ENCODE data around the gene KDM4F. TPM values are rescaled to one million over a fixed set of nuclear protein-coding genes. Genes with fewer than 3 reads are reported as not detected.
A peak's percentile ranks its signal among the peaks of the same experiment; 100 is the strongest.
"Not testable (repeated sequence)": the region's sequence is repeated elsewhere in the genome, so short reads cannot be mapped to it uniquely, and the experiment has no call there.

Gene KDM4F
- total and polyA plus RNA-seq, 2 experiments from 2014 or later: not detected

DNA sequence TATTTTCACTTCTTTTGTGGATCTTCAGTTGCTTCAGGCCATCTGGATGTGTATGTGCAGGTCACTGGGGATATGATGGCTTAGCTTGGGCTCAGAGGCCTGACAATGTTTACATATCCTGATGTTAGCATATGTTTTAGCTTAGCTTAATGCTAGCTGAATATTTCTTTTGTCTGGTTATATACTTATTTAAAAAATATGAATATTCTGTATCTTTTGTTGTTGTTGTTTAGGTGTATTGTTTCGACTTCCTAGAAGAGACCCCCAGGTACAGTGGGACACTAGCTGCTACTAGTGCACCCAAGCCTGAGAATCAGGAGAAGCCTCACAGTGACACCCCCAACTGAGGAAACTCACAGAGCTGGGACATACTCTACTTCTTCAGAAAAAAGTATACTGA is 24.3 kb upstream of the KDM4F start, which contains the start of gene KDM4E:
TSS of gene KDM4E (plus strand) at position 301 of the 400 bp plus-strand sequence. CDS start 300 bp downstream, outside the sequence.
- Histone ChIP-seq H3K9me3 (ENCODE audit: low read depth) (no peaks in the 10 kb centered on the region), H3K27ac (no peak within 1 kb of the TSS), H3K4me3 (no peak within 1 kb of the TSS), H3K27me3 (no peaks in the 10 kb centered on the region), H3K36me3 (no peaks in the 10 kb centered on the region), H3K4me1 (ENCODE audit: low read depth) (no peaks in the 10 kb centered on the region)
- TF ChIP-seq, protein P1, sequence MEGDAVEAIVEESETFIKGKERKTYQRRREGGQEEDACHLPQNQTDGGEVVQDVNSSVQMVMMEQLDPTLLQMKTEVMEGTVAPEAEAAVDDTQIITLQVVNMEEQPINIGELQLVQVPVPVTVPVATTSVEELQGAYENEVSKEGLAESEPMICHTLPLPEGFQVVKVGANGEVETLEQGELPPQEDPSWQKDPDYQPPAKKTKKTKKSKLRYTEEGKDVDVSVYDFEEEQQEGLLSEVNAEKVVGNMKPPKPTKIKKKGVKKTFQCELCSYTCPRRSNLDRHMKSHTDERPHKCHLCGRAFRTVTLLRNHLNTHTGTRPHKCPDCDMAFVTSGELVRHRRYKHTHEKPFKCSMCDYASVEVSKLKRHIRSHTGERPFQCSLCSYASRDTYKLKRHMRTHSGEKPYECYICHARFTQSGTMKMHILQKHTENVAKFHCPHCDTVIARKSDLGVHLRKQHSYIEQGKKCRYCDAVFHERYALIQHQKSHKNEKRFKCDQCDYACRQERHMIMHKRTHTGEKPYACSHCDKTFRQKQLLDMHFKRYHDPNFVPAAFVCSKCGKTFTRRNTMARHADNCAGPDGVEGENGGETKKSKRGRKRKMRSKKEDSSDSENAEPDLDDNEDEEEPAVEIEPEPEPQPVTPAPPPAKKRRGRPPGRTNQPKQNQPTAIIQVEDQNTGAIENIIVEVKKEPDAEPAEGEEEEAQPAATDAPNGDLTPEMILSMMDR (IDR thresholded peaks at IDR 0.05; ENCODE audit: low read depth, low read length): no peak
- DNase-seq (ENCODE audit: low read depth in 1 of 2, low spot score in 1 of 2): no peak

DNA sequence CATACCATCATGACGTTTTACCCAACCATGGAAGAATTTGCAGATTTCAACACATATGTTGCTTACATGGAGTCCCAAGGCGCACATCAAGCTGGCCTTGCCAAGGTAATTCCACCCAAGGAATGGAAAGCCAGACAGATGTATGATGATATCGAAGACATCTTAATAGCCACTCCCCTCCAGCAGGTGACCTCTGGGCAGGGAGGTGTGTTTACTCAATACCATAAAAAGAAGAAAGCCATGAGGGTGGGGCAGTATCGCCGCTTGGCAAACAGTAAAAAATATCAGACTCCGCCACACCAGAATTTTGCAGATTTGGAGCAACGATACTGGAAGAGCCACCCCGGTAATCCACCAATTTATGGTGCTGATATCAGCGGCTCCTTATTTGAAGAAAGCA is 23.6 kb upstream of the KDM4F start:
- not testable (repeated sequence) for H3K4me3 ChIP-seq, H3K36me3 ChIP-seq

DNA sequence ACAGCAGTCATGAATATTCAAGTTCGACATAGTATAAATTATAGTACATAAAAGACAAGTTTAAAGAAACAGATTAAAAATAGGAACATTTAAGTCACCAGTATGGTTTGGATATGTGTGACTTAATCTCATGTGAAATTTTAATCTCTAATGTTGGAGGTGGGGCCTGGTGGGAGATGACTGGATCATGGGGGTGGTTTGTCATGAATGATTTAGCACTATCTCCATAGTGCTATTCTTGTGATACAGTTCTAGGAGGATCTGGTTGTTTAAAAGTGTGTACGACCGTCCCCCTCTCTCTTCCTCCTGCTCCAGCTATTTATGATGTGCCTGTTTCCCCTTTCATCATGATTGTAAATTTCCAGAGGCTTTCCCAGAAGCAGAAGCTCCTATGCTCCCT is 20.9 kb upstream of the KDM4F start:
- no peaks in the 10 kb centered on the region for H3K4me1 ChIP-seq (ENCODE audit: low read depth)
- DNase-seq (ENCODE audit: low read depth in 1 of 2, low spot score in 1 of 2): no peak
- H3K27me3 ChIP-seq: no peaks in the 10 kb centered on the region
- no peaks in the 10 kb centered on the region for H3K9me3 ChIP-seq (ENCODE audit: low read depth)
- no peak overlapping the region for H3K27ac ChIP-seq
- H3K4me3 ChIP-seq: no peak overlapping the region
- no peaks in the 10 kb centered on the region for H3K36me3 ChIP-seq
- TF ChIP-seq, protein P1 (IDR thresholded peaks at IDR 0.05; ENCODE audit: low read depth, low read length): no peak

More for the DNA sequence above, 23.6 kb upstream of the KDM4F start:
- H3K27me3 ChIP-seq; DNase-seq (ENCODE audit: low read depth in 1 of 2, low spot score in 1 of 2); H3K4me1 ChIP-seq (ENCODE audit: low read depth); H3K9me3 ChIP-seq (ENCODE audit: low read depth); H3K27ac ChIP-seq: not testable (repeated sequence)

DNA sequence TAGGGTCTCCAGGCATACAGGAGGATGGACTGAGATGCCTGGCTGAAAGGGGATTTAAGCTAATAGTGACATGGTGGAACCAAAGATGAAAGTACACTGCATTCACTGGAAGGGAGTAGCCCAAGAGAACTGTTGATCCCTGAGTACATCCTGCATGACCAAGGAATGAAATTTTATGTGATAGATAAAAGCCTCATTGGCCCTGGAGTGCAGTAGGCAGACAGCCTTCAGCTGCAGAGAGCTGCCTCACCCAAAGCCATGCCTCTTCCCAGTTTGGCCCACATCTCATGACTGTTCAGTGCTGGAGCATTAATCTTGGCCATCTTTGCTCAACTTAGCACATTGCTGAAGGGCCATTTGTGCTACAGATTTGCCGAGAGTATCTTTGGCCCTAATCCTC is 16.2 kb upstream of the KDM4F start:
- no peak for DNase-seq (ENCODE audit: low read depth in 1 of 2, low spot score in 1 of 2)
- no peaks in the 10 kb centered on the region for H3K36me3 ChIP-seq
- no peaks in the 10 kb centered on the region for H3K27me3 ChIP-seq
- no peak overlapping the region for H3K27ac ChIP-seq
- TF ChIP-seq, protein P1 (IDR thresholded peaks at IDR 0.05; ENCODE audit: low read depth, low read length): no peak
- no peaks in the 10 kb centered on the region for H3K9me3 ChIP-seq (ENCODE audit: low read depth)
- no peak overlapping the region for H3K4me3 ChIP-seq
- no peaks in the 10 kb centered on the region for H3K4me1 ChIP-seq (ENCODE audit: low read depth)

DNA sequence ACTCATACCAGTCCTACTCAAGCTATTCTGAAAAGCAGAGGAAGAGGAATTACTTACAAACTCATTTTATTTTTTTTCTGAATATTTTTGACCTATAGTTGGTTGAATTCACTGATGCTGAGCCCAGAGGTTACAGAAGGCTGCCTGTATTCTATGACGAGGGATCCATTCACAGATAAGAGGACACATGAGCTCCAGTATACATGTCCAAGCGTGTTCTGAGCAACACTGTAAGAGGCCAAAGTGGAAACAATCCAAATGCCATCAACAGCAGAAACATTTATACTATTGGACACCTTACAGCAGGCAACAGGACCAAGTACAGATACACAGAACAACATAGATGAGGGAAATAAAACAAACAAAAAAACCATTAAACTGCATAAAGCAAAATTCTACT is 13.9 kb upstream of the KDM4F start:
- Histone ChIP-seq H3K27me3 (no peaks in the 10 kb centered on the region), H3K4me1 (ENCODE audit: low read depth) (no peaks in the 10 kb centered on the region), H3K9me3 (ENCODE audit: low read depth) (no peaks in the 10 kb centered on the region), H3K4me3 (no peak overlapping the region), H3K27ac (no peak overlapping the region), H3K36me3 (no peaks in the 10 kb centered on the region)
- no peak for DNase-seq (ENCODE audit: low read depth in 1 of 2, low spot score in 1 of 2)
- TF ChIP-seq, protein P1 (IDR thresholded peaks at IDR 0.05; ENCODE audit: low read depth, low read length): no peak

DNA sequence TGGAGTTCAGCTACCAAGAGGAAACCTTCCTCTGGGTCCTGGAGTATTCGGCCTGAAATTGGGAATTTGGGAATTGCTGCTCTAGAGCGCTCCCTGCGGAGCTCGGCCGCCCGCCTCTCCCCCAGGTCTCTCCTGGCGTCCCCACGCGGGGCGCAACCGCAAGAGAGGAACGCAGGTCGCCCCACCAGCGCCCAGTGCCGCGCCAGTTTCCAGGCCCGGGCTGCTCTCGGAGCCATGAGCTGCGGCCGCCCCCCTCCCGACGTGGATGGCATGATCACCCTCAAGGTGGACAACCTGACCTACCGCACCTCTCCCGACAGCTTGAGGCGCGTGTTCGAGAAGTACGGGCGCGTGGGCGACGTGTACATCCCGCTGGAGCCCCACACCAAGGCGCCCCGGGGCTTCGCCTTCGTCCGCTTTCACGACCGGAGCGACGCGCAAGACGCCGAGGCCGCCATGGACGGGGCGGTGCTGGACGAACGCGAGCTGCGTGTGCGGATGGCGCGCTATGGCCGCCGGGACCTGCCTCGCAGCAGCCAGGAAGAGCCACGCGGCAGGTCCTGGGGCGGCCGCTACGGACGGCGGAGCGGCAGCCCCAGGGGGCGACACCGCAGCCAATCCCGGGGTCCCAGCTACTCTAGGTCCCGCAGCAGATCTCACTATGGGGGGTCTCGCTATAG is 11.7 kb upstream of the KDM4F start:
- H3K27ac ChIP-seq; H3K9me3 ChIP-seq (ENCODE audit: low read depth); H3K27me3 ChIP-seq; H3K36me3 ChIP-seq; H3K4me3 ChIP-seq; H3K4me1 ChIP-seq (ENCODE audit: low read depth): not testable (repeated sequence)
- TF ChIP-seq, protein P1 (IDR thresholded peaks at IDR 0.05; ENCODE audit: low read depth, low read length): peak; percentile 24
- peak in 1 of 2 donors; percentile 39 for DNase-seq (ENCODE audit: low read depth in 1 of 2, low spot score in 1 of 2)
